Upper lobe of left lung (tissue), 4 donors: Measurements from ENCODE around the gene PICALM.

Experiments
- EP300 ChIP-seq, 4 donors: sonication (generic); formaldehyde crosslinking; IDR thresholded peaks; one replicate each; pipeline ENCODE4 v1.5.1; 2017; ENCODE audit warnings: antibody characterized with exemption in 4 of 4, control low read depth in 2 of 4
- POLR2A ChIP-seq, 4 donors: fragments of 450-650 bp; IDR thresholded peaks; one replicate each; pipeline ENCODE4 v1.5.1; 2016 to 2017; ENCODE audit warnings: antibody characterized with exemption in 4 of 4, mild to moderate bottlenecking in 2 of 4
- POLR2AphosphoS5 ChIP-seq, 2 donors: sonication (generic); formaldehyde crosslinking; IDR thresholded peaks; one replicate each; pipeline ENCODE4 v1.5.1; 2017; ENCODE audit warnings: antibody characterized with exemption in 2 of 2
- TF ChIP-seq, protein P1 (sequence below), 6 experiments: fragments of 450-650 bp in 4 of 6; fragments of 200-600 bp in 2 of 6; sonication (generic) in 2 of 6; IDR thresholded peaks; one replicate each; pipeline ENCODE4 v1.5.1; 2016 to 2019; ENCODE audit warnings: antibody characterized with exemption in 6 of 6

DNA sequence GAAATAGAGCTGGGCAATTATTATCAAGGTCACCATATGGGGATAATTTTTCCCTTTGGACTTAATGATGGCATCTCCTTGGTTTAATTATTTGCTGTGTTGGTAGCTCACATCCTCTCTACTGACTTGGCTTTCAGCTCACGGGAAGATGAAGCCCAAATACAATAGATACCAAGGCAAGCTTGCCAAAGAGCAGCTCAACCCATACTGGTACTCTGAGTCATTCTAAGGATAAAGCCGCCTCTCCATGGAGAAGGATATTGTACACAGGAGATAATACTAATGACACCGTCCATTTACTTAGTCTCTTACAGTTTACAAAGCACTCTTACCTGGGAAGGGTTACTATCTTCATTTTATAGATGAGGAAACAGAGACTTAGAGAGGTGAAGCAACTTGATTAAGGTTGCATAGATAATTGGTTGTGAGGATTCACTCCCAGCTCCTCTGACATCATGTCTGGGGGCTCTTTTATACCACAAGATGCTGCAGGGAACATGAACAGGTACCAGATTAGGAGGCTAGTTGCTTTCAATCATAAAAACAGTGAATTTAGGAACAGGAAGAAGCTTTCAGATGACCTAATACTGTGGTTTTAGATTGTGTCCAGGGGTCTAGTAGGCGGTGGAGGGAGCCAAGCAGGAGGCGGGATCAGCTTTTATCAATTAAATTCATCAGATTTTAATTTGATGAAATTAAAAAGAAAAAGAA is 48.3 kb upstream of the PICALM start:
- TF ChIP-seq POLR2AphosphoS5 (IDR thresholded peaks at IDR 0.05) (no peak), POLR2A (IDR thresholded peaks at IDR 0.05) (no peak), EP300 (IDR thresholded peaks at IDR 0.05) (no peak)
- TF ChIP-seq, protein P1, sequence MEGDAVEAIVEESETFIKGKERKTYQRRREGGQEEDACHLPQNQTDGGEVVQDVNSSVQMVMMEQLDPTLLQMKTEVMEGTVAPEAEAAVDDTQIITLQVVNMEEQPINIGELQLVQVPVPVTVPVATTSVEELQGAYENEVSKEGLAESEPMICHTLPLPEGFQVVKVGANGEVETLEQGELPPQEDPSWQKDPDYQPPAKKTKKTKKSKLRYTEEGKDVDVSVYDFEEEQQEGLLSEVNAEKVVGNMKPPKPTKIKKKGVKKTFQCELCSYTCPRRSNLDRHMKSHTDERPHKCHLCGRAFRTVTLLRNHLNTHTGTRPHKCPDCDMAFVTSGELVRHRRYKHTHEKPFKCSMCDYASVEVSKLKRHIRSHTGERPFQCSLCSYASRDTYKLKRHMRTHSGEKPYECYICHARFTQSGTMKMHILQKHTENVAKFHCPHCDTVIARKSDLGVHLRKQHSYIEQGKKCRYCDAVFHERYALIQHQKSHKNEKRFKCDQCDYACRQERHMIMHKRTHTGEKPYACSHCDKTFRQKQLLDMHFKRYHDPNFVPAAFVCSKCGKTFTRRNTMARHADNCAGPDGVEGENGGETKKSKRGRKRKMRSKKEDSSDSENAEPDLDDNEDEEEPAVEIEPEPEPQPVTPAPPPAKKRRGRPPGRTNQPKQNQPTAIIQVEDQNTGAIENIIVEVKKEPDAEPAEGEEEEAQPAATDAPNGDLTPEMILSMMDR (IDR thresholded peaks at IDR 0.05): no peak
